GM10248 (cell line): ENCODE results near the gene MCAM.
A peak's percentile ranks its signal among the peaks of the same experiment; 100 is the strongest.

Experiments used
- CTCF ChIA-PET: fragments of 300-600 bp; sonication (Branson Sonifier 250); formaldehyde crosslinking; extraction: SDS; loops from one replicate; lab custom pipeline; 2021; ENCODE audit warnings: antibody characterized with exemption; lab: Yijun Ruan, JAX
- POLR2A ChIA-PET: fragments of 350-650 bp; sonication (Branson Sonifier 250); formaldehyde crosslinking; extraction: SDS; loops from one replicate; lab custom pipeline; 2020; ENCODE audit warnings: antibody characterized with exemption; lab: Yijun Ruan, JAX
- DNase-seq: peaks from one replicate; pipeline ENCODE4 v3.0.0; 2012; ENCODE audit errors: extremely low spot score
- TF ChIP-seq, protein P1 (sequence below): IDR thresholded peaks from 2 replicates; pipeline ENCODE4 v1.5.1; 2012; ENCODE audit warnings: mild to moderate bottlenecking, low read depth; ENCODE audit errors: extremely low read depth, missing control alignments, control extremely low read depth

The MCAM gene

DNA sequence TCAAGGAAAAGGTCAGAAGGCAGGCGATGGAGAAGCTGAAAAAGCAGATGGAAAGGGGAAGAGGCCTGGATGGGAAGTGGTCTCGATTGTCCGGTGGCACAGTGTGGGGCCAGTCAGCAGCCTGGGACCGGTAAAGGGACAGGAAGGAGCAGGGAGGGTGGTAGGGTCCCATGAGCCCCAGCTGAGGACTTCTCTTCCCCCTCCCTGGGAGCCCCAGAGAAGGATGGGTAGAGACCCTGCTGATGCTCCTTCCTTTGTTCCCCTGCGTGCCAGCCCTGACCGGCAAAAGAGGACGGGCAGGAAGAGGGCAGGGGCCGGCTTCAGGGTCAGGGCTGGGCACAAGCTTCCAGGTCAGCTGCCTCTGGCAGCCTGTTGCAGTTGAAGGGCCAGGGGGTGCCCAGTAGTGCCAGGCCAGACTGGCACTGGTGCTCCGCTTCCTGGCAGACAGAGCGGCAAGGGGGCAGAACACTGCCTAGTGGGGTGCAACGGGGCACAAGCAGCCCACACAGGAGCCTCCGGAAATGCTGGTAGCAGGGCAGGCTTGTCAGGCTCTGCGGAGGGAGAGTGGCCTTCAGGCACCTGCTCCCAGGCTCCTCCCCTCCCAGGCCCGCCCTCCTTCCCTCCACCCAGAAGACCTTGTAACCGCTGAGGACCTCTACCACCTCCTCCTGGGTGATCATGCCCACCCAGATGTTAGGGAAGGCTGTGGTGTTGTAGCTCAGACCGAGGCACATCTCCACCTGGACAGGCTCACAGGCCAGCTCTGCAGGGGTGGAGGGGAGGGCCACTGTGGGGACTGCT, 24.5 kb upstream of the MCAM start:
- TF ChIP-seq, protein P1, sequence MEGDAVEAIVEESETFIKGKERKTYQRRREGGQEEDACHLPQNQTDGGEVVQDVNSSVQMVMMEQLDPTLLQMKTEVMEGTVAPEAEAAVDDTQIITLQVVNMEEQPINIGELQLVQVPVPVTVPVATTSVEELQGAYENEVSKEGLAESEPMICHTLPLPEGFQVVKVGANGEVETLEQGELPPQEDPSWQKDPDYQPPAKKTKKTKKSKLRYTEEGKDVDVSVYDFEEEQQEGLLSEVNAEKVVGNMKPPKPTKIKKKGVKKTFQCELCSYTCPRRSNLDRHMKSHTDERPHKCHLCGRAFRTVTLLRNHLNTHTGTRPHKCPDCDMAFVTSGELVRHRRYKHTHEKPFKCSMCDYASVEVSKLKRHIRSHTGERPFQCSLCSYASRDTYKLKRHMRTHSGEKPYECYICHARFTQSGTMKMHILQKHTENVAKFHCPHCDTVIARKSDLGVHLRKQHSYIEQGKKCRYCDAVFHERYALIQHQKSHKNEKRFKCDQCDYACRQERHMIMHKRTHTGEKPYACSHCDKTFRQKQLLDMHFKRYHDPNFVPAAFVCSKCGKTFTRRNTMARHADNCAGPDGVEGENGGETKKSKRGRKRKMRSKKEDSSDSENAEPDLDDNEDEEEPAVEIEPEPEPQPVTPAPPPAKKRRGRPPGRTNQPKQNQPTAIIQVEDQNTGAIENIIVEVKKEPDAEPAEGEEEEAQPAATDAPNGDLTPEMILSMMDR: no peak
- CTCF ChIA-PET: interaction anchor here (0.7 to 5.9 kb wide), 6 partner anchors 16 to 43 kb away, joined by 3 to 131 read pairs (median 9); no protein-coding TSS in a partner anchor
- DNase-seq: no peak
- POLR2A ChIA-PET: interaction anchor here (0.7 kb wide), 1 partner anchor 413 kb away, joined by 4 read pairs; no protein-coding TSS in a partner anchor

DNA sequence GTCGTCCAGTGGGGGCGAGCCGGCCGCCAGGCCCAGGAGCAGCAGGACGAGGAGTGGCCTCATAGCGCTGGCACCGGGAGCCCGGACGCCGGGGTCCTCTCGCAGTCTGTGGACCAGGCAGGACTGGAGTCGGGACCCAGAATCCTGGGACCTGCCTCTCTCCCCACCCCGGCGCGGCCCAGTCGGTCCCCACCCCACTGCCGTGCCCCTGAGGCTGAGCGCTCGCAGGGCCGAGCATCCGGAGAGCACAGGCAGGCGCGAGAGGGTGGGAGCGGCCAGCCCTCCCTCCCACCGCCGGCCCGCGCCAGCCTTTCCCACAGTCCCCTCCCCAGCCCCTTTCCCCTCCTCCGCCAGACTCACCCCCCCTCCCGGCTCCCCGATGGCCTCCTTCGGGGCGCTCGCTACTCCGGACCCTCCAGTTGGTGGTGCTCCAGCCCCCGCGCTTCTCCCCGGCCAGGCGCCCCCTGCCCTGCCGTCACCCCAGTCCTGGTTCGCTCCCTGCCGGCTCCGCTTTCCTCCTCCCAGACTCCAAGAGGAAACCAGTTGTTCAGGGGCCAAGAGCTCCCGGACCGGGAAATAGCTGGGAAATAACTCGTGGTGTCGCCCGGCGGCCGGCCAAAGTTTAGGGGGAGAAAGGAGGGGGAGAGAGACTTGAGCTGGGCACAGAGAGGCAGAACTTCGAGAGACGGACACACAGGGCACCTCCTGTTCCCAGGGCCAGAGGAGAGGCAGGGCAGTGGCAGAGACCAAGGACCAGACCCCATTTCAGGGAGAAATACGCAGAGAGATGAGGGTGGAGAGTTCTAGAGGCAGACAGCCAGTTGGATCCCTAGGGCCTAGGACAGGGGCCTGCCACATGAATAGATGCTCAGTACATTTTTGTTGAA, 23.6 kb upstream of the MCAM start, which contains the start of gene C1QTNF5:
Gene C1QTNF5 (minus strand): TSS at position 549 of the 887 bp plus-strand sequence. CDS start 486 bp downstream, at position 63.
- no peak for DNase-seq
- POLR2A ChIA-PET: interaction anchor here (0.7 kb wide), 1 partner anchor 514 kb away, joined by 7 read pairs; no protein-coding TSS in a partner anchor
- TF ChIP-seq, protein P1: no peak
- CTCF ChIA-PET: interaction anchor here (0.7 to 5.9 kb wide), 18 partner anchors 9 to 1409 kb away, joined by 3 to 131 read pairs (median 4); partner anchors contain the start of gene USP2

DNA sequence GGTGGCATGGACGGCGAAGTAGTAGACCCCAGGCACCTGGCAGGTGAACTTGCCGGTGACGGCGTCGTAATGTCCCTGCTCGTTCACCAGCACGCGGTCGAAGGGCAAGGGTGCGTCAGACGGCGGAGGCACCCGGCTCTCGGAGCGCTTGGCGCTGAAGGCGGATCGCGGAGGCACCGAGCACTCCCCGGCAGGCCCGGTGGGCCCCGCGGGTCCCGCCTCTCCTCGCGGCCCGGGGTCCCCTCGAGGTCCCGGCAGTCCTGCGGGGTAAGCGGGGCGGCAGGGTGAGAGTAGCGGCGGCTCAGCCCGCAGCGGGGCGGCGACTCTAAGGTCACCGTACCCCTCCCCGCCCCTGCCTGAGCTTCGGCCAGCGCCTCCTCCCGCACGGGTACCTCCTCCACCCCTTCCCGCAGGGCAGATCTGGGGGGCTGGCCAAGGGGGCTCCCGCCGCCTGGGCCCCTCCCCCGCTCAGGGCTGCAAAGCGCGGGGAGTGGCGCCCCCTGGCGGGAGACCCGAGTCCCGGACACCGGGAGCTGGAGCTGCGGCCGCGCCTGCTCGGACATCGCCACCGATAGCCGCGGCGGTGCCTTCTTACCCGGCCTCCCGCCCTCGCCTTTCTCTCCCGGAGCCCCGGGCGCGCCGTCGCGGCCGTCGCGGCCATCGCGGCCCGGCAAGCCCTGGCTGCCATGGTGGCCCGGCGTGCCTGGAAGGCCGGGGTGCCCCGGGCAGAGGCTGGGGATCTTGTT, 22.8 kb upstream of the MCAM start:
- TF ChIP-seq, protein P1: peak; percentile 84
- DNase-seq: peak; percentile 82
- ChIA-PET POLR2A (no interaction called here), CTCF (interaction anchor here (0.7 to 5.9 kb wide), 19 partner anchors 8 to 1408 kb away, joined by 3 to 131 read pairs (median 5); partner anchors contain the start of gene USP2)

DNA sequence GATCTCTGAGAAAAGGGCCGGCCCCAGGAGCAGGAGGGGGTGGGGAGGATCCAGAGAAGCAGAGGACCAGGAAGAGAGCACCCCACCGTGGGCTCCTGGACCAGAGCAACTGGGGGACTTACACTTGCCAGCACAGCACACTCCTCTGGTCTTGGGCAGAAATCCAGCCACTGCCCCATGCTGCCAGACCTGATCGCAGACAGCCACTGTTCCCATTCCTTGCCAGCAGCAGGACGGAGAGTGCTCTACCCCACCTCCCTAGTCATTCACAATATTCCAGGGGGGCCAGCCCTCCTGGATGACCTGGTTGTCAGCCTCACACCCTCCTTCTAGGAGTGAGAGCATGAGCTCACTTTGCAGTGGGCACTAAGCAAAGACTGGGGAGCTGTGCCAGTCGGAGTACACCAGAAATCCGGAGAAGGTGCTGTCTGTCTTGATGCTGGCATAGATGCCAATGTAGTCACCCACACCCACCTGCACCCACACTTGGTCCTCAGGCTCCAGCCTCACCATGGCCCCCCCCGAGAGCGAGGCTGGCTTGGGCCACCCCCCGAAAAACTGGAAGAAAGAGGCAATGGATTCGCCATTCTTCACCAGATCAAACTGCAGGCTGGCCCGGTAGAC, 22.1 kb upstream of the MCAM start:
- CTCF ChIA-PET: interaction anchor here (0.7 to 5.9 kb wide), 33 partner anchors 8 to 547 kb away, joined by 3 to 131 read pairs (median 4); partner anchors contain the start of gene USP2
- POLR2A ChIA-PET: no interaction called here
- no peak for DNase-seq
- TF ChIP-seq, protein P1: no peak

DNA sequence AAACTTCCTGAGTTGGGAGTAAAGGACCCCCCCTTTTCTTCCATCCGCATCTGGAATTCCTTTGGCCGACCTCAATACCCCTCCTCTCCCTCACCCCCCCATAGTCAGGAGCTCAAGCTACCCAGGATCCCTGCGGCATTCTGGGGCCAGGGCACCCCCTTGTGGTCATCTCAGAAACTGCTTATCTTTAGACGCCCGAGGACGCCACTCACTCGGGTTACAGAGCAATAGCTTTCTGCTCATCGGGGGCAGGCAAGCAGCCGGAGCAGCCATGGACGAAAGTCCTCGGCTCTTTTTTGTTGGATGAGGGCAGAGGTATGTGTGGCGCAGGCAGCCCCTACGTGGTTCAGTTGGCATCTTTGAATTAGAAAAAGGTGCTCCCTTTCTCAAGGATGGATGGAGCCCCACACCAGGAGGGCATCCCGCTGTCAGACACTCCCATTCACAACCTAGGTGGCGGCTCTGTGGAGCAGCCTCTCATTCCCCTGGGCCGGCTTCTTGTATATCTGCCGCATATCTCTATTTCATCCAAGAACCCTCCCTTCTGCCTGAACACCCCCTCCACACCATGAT, 21.5 kb upstream of the MCAM start:
- TF ChIP-seq, protein P1: peak; percentile 78
- ChIA-PET POLR2A (interaction anchor here (0.6 kb wide), 1 partner anchor 230 kb away, joined by 3 read pairs; no protein-coding TSS in a partner anchor), CTCF (interaction anchor here (0.7 to 5.9 kb wide), 41 partner anchors 8 to 546 kb away, joined by 3 to 131 read pairs (median 4); partner anchors contain the start of genes MFRP, NLRX1 and USP2)
- peak; percentile 84 for DNase-seq
